T-helper 22 cell (primary cell): ENCODE measurements around the gene LPP.

ENCODE experiments used
- DNase-seq: peaks from one replicate; pipeline ENCODE4 v3.0.0-alpha.2; 2020; ENCODE audit warnings: low read depth

LPP gene

GRCh38 chr3:188558343-188559071 is 404.6 kb downstream of the LPP start:
- no peak for DNase-seq

GRCh38 chr3:188559072-188559429 is 405.1 kb downstream of the LPP start:
- no peak for DNase-seq

- DNase-seq: no peak
These were observed 405.9 kb downstream of the LPP start for GRCh38 chr3:188559856-188560255.

GRCh38 chr3:188562144-188562543 is 408.2 kb downstream of the LPP start:
- no peak for DNase-seq

- DNase-seq: no peak
These were observed 413.7 kb downstream of the LPP start for GRCh38 chr3:188567478-188568195.

- DNase-seq: no peak
These were observed 414.8 kb downstream of the LPP start for GRCh38 chr3:188568736-188569135.

GRCh38 chr3:188571531-188572095 is 417.7 kb downstream of the LPP start:
- DNase-seq: no peak

- no peak for DNase-seq
These were observed 419.5 kb downstream of the LPP start for GRCh38 chr3:188573291-188573940.

GRCh38 chr3:188573956-188574355 is 420.0 kb downstream of the LPP start:
- no peak for DNase-seq

GRCh38 chr3:188574885-188575284 is 420.9 kb downstream of the LPP start:
- no peak for DNase-seq

- no peak for DNase-seq
These were observed 421.5 kb downstream of the LPP start for GRCh38 chr3:188575501-188575900.

GRCh38 chr3:188577539-188577938 is 423.6 kb downstream of the LPP start:
- DNase-seq: no peak

- DNase-seq: no peak
These were observed 424.8 kb downstream of the LPP start for GRCh38 chr3:188578576-188579363.

GRCh38 chr3:188580223-188580622 is 426.3 kb downstream of the LPP start:
- DNase-seq: no peak

GRCh38 chr3:188580659-188581058 is 426.7 kb downstream of the LPP start:
- DNase-seq: no peak

GRCh38 chr3:188581365-188581764 is 427.4 kb downstream of the LPP start:
- no peak for DNase-seq

- DNase-seq: no peak
These were observed 427.8 kb downstream of the LPP start for GRCh38 chr3:188581792-188582191.

GRCh38 chr3:188583341-188584161 is 429.6 kb downstream of the LPP start:
- DNase-seq: no peak

- DNase-seq: no peak
These were observed 430.2 kb downstream of the LPP start for GRCh38 chr3:188584162-188584529.

GRCh38 chr3:188584958-188585689 is 431.2 kb downstream of the LPP start:
- DNase-seq: no peak

- DNase-seq: no peak
These were observed 435.1 kb downstream of the LPP start for GRCh38 chr3:188589071-188589470.
